HCT116 (cell line): ENCODE measurements around the gene SP140L. TPM values are rescaled to one million over a fixed set of nuclear protein-coding genes. Genes with fewer than 3 reads are reported as not detected.

ENCODE experiments used
- ATAC-seq: fragments of 200-7000 bp; cut with Tn5 transposase; 2 replicates; pipeline ENCODE4 v1.9.1; 2020; ENCODE audit warnings: mild to moderate bottlenecking, moderate library complexity
- BruUV-seq: library from RNA; stranded (reverse); fragments of 400-500 nt; replicated peaks from 2 replicates; lab custom pipeline; 2021; lab: Mats Ljungman, UMichigan
- CTCF ChIA-PET: fragments of 300-600 bp; sonication (Branson Sonifier 250); formaldehyde crosslinking; loops from one replicate; lab custom pipeline; 2021; ENCODE audit warnings: antibody characterized with exemption; lab: Charles Lee
- POLR2A ChIA-PET: fragments of 300-600, 350-600 bp; sonication (Branson Sonifier 250); formaldehyde crosslinking; loops from one replicate; lab custom pipeline; 2021; ENCODE audit warnings: antibody characterized with exemption; lab: Charles Lee
- RAD21 ChIA-PET, 2 experiments: fragments of 300-600 bp; sonication (Branson Sonifier 250); formaldehyde crosslinking; loops; one replicate each; lab custom pipeline; 2023; ENCODE audit warnings: low total read pairs in 2 of 2; ENCODE audit not compliant: uncharacterized antibody in 2 of 2, unreplicated experiment in 2 of 2, low non-redundant PET in 1 of 2; lab: Charles Lee
- DNase-seq: peaks from one replicate; pipeline ENCODE4 v3.0.0-alpha.2; 2010; ENCODE audit warnings: low read depth, low spot score
- H2AFZ ChIP-seq: fragments of 200-600 bp; shearing (Covaris generic), sonication (generic); 2 replicates; pipeline ENCODE4 v1.6.1; 2017; ENCODE audit warnings: low read depth, mixed run types, mixed read lengths, antibody characterized with exemption, low read length; ENCODE audit not compliant: poor library complexity, severe bottlenecking
- H3K27ac ChIP-seq: 2 replicates; pipeline ENCODE4 v1.5.1; 2012; ENCODE audit warnings: low read depth, low read length
- H3K27me3 ChIP-seq: fragments of 200-600 bp; sonication (generic); 2 replicates; pipeline ENCODE4 v1.6.1; 2016; ENCODE audit warnings: mixed run types, low read length, mixed read lengths; ENCODE audit not compliant: insufficient read depth
- H3K36me3 ChIP-seq, 2 experiments: fragments of 200-500 bp in 1 of 2; fragments of 200-600 bp in 1 of 2; sonication (Bioruptor generic) in 1 of 2; sonication (generic) in 1 of 2; 2 replicates each; pipeline versions ENCODE4 v1.5.1 to v1.6.1; 2014 to 2016; ENCODE audit warnings: low read length in 2 of 2, inconsistent platforms in 1 of 2, mixed read lengths in 1 of 2, mixed run types in 1 of 2; ENCODE audit not compliant: insufficient read depth in 2 of 2, control insufficient read depth in 1 of 2
- H3K4me1 ChIP-seq, 2 experiments: fragments of 200-600 bp in 1 of 2; sonication (generic) in 1 of 2; 2 replicates each; pipeline versions ENCODE4 v1.5.1 to v1.6.1; 2012 to 2017; ENCODE audit warnings: low read length in 2 of 2, inconsistent platforms in 1 of 2, mild to moderate bottlenecking in 1 of 2, mixed read lengths in 1 of 2, mixed run types in 1 of 2, moderate library complexity in 1 of 2; ENCODE audit not compliant: insufficient read depth in 2 of 2, control insufficient read depth in 1 of 2
- H3K4me2 ChIP-seq: fragments of 200-600 bp; sonication (generic); 2 replicates; pipeline ENCODE4 v1.6.1; 2017; ENCODE audit warnings: mixed run types, low read length, mixed read lengths
- H3K4me3 ChIP-seq, 2 experiments: fragments of 200-600 bp in 1 of 2; sonication (generic) in 1 of 2; replicated peaks in 1 of 2; 2 replicates each; pipeline ENCODE4 v1.5.1; 2011 to 2016; ENCODE audit warnings: low read length in 2 of 2, control low read depth in 1 of 2, low read depth in 1 of 2, mild to moderate bottlenecking in 1 of 2, mixed read lengths in 1 of 2, mixed run types in 1 of 2
- H3K79me2 ChIP-seq: fragments of 200-600 bp; sonication (generic); 2 replicates; pipeline ENCODE4 v1.6.1; 2017; ENCODE audit warnings: mild to moderate bottlenecking, mixed run types, low read length, moderate library complexity, mixed read lengths; ENCODE audit not compliant: insufficient read depth
- H3K9ac ChIP-seq: fragments of 200-600 bp; sonication (generic); 2 replicates; pipeline ENCODE4 v1.6.1; 2016; ENCODE audit warnings: low read length, mixed read lengths
- H3K9me2 ChIP-seq: fragments of 200-600 bp; sonication (generic), shearing (Covaris generic); 2 replicates; pipeline ENCODE4 v1.6.1; 2017; ENCODE audit warnings: mixed run types, mild to moderate bottlenecking, moderate library complexity; ENCODE audit not compliant: insufficient read depth
- H3K9me3 ChIP-seq, 2 experiments: fragments of 200-500 bp in 1 of 2; fragments of 200-600 bp in 1 of 2; sonication (Bioruptor generic) in 1 of 2; sonication (generic) in 1 of 2; 2 replicates each; pipeline ENCODE4 v1.6.1; 2014 to 2017; ENCODE audit warnings: low read length in 2 of 2, mixed read lengths in 2 of 2, inconsistent platforms in 1 of 2, low read depth in 1 of 2, mild to moderate bottlenecking in 1 of 2, mixed run types in 1 of 2, moderate library complexity in 1 of 2; ENCODE audit not compliant: control insufficient read depth in 1 of 2, insufficient read depth in 1 of 2
- H4K20me1 ChIP-seq: fragments of 200-600 bp; sonication (generic), shearing (Covaris generic); 2 replicates; pipeline ENCODE4 v1.6.1; 2017; ENCODE audit warnings: mixed run types, mild to moderate bottlenecking, moderate library complexity; ENCODE audit not compliant: insufficient read depth
- RAD21 ChIP-seq: IDR thresholded peaks from 2 replicates; pipeline ENCODE4 v1.6.1; 2012; ENCODE audit warnings: low read depth, mild to moderate bottlenecking
- SP1 ChIP-seq: IDR thresholded peaks from 2 replicates; pipeline ENCODE4 v1.6.1; 2012; ENCODE audit warnings: low read depth
- SRF ChIP-seq: IDR thresholded peaks from 2 replicates; pipeline ENCODE4 v1.6.1; 2012; ENCODE audit warnings: low read depth
- YY1 ChIP-seq: IDR thresholded peaks from 2 replicates; pipeline ENCODE4 v1.6.1; 2011; ENCODE audit warnings: low read length, low read depth, moderate library complexity, mild to moderate bottlenecking; ENCODE audit not compliant: insufficient replicate concordance; ENCODE audit errors: extremely low read depth
- ZFX ChIP-seq: fragments of 450-650 bp; IDR thresholded peaks from 2 replicates; pipeline ENCODE4 v1.6.1; 2017
- ZNF274 ChIP-seq: fragments of 200-500 bp; sonication (Bioruptor generic); IDR thresholded peaks from 2 replicates; pipeline ENCODE4 v1.6.1; 2014; ENCODE audit warnings: mild to moderate bottlenecking, low read depth, low read length, inconsistent platforms
- intact Hi-C: fragments of 100-400 bp; cut with micrococcal nuclease; formaldehyde crosslinking; loops from 2 replicates; pipeline ENCODE4 v1.10.0; 2022
- total RNA-seq: library from RNA; stranded (reverse); gene quantifications from one replicate; pipeline ENCODE4 v1.2.1, GENCODE V29; 2021; ENCODE audit not compliant: unreplicated experiment
- TF ChIP-seq, protein P1 (sequence below): IDR thresholded peaks from 2 replicates; pipeline ENCODE4 v1.6.1; 2011; ENCODE audit warnings: mild to moderate bottlenecking, low read length, moderate library complexity; ENCODE audit not compliant: insufficient replicate concordance; ENCODE audit errors: extremely low read depth
- TF ChIP-seq, protein P2 (sequence below): IDR thresholded peaks from 2 replicates; pipeline ENCODE4 v1.6.1; 2012; ENCODE audit warnings: low read depth

Gene SP140L
- total RNA-seq, 1 experiment from 2014 or later, result 28.9 TPM

DNA sequence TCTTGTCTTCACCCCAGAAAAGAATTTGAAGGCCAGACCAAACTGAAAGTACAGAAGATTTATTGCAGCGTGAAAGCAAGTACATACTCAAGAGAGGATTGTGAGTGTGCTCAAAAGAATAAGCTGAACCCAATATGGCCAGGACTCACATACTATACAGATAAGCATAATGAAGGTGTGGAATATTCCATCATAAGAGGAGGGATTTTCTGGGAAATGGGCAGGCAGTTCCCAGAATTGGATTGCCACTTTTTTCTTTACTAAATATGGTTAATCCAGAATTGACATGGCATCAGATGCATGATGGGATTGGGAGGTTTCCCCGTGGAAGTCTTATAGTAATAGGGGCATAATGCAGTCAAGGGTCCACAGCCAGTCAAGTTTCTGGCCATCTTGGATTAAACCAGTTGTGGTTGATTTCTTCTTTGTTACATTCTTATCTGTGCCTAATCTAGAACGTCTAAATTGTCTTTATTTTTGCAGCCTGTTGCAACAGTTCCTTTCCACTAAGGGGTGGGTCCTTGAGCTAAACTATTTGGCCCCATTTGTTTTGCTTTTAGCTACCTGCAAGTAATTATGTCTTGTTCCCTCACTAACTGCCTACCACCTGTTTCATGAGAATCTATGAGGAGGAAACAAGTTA, 9.0 kb downstream of the SP140L start:
- ATAC-seq, result no peak
- RAD21 ChIA-PET, result no interaction called here

More for the DNA sequence above, 9.0 kb downstream of the SP140L start:
- 0 out of 4 replicates have a peak, but pooled peaks cover 0 to 6% of the 10 kb centered on the region in 2 experiments for H3K36me3 ChIP-seq
- no peak overlapping the region for H3K9ac ChIP-seq
- POLR2A ChIA-PET, result interaction anchor here (1.4 kb wide), 1 partner anchor 9 kb away, joined by 4 read pairs; the partner anchor contains the start of gene SP140L
- H3K9me3 ChIP-seq, result no peaks in the 10 kb centered on the region
- intact Hi-C loops, result loop anchor here (10.0 kb wide), 1 partner anchor 459 kb away; no protein-coding TSS in a partner anchor
- no peak for DNase-seq
- H2AFZ ChIP-seq, result no peak overlapping the region
- H4K20me1 ChIP-seq, result no peaks in the 10 kb centered on the region
- H3K27ac ChIP-seq, result no peak overlapping the region
- CTCF ChIA-PET, result no interaction called here
- TF ChIP-seq ZNF274 (no peak), ZFX (no peak), SRF (no peak), SP1 (no peak), RAD21 (no peak), YY1 (no peak)
- TF ChIP-seq, protein P1, sequence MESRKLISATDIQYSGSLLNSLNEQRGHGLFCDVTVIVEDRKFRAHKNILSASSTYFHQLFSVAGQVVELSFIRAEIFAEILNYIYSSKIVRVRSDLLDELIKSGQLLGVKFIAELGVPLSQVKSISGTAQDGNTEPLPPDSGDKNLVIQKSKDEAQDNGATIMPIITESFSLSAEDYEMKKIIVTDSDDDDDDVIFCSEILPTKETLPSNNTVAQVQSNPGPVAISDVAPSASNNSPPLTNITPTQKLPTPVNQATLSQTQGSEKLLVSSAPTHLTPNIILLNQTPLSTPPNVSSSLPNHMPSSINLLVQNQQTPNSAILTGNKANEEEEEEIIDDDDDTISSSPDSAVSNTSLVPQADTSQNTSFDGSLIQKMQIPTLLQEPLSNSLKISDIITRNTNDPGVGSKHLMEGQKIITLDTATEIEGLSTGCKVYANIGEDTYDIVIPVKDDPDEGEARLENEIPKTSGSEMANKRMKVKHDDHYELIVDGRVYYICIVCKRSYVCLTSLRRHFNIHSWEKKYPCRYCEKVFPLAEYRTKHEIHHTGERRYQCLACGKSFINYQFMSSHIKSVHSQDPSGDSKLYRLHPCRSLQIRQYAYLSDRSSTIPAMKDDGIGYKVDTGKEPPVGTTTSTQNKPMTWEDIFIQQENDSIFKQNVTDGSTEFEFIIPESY, result no peak
- TF ChIP-seq, protein P2, sequence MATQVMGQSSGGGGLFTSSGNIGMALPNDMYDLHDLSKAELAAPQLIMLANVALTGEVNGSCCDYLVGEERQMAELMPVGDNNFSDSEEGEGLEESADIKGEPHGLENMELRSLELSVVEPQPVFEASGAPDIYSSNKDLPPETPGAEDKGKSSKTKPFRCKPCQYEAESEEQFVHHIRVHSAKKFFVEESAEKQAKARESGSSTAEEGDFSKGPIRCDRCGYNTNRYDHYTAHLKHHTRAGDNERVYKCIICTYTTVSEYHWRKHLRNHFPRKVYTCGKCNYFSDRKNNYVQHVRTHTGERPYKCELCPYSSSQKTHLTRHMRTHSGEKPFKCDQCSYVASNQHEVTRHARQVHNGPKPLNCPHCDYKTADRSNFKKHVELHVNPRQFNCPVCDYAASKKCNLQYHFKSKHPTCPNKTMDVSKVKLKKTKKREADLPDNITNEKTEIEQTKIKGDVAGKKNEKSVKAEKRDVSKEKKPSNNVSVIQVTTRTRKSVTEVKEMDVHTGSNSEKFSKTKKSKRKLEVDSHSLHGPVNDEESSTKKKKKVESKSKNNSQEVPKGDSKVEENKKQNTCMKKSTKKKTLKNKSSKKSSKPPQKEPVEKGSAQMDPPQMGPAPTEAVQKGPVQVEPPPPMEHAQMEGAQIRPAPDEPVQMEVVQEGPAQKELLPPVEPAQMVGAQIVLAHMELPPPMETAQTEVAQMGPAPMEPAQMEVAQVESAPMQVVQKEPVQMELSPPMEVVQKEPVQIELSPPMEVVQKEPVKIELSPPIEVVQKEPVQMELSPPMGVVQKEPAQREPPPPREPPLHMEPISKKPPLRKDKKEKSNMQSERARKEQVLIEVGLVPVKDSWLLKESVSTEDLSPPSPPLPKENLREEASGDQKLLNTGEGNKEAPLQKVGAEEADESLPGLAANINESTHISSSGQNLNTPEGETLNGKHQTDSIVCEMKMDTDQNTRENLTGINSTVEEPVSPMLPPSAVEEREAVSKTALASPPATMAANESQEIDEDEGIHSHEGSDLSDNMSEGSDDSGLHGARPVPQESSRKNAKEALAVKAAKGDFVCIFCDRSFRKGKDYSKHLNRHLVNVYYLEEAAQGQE, result no peak
- TF ChIP-seq, all 23 proteins: peak for 0
- Histone ChIP-seq H3K4me3 (no peak overlapping the region), H3K4me1 (no peaks in the 10 kb centered on the region), H3K79me2 (peaks cover 5% of the 10 kb centered on the region; the same call in 1 of the 2 replicates), H3K4me2 (no peak overlapping the region), H3K9me2 (no peaks in the 10 kb centered on the region), H3K27me3 (no peaks in the 10 kb centered on the region)
- no TSS peak for BruUV-seq
